OCI-LY1 (cell line): ENCODE data around the gene CDH13.

Experiments used
- H2AFZ ChIP-seq: fragments of 200-600 bp; sonication (generic), shearing (Covaris generic); 2 replicates; pipeline ENCODE4 v1.6.0; 2014; ENCODE audit warnings: antibody characterized with exemption, mild to moderate bottlenecking, low read length
- H3F3A ChIP-seq: fragments of 200-600 bp; sonication (generic), shearing (Covaris generic); 2 replicates; pipeline ENCODE4 v1.6.0; 2014; ENCODE audit warnings: mild to moderate bottlenecking, antibody characterized with exemption, low read length, moderate library complexity; ENCODE audit not compliant: insufficient read depth
- H3K27ac ChIP-seq: fragments of 200-600 bp; sonication (generic); 2 replicates; pipeline ENCODE4 v1.5.1; 2014; ENCODE audit warnings: low read length, mixed run types, mild to moderate bottlenecking, low read depth; ENCODE audit not compliant: poor library complexity, severe bottlenecking
- H3K27me3 ChIP-seq: fragments of 200-600 bp; sonication (generic); 2 replicates; pipeline ENCODE4 v1.6.0; 2014; ENCODE audit warnings: antibody characterized with exemption, mild to moderate bottlenecking, low read length, moderate library complexity; ENCODE audit not compliant: insufficient read depth
- H3K36me3 ChIP-seq: fragments of 200-600 bp; sonication (generic); 2 replicates; pipeline ENCODE4 v1.6.1; 2014; ENCODE audit warnings: mild to moderate bottlenecking, antibody characterized with exemption, low read length, moderate library complexity, mixed read lengths; ENCODE audit not compliant: insufficient read depth
- H3K4me1 ChIP-seq: fragments of 200-600 bp; sonication (generic); 2 replicates; pipeline ENCODE4 v1.5.1; 2014; ENCODE audit warnings: mild to moderate bottlenecking, low read length, moderate library complexity; ENCODE audit not compliant: insufficient read depth, severe bottlenecking
- H3K4me2 ChIP-seq: fragments of 200-600 bp; sonication (generic), shearing (Covaris generic); 2 replicates; pipeline ENCODE4 v1.6.1; 2014; ENCODE audit warnings: low read length
- H3K4me3 ChIP-seq: fragments of 200-600 bp; sonication (generic); 2 replicates; pipeline ENCODE4 v1.5.1; 2014; ENCODE audit warnings: low read length, low read depth, mild to moderate bottlenecking, mixed read lengths; ENCODE audit not compliant: poor library complexity, severe bottlenecking
- H3K79me2 ChIP-seq: fragments of 200-600 bp; shearing (Covaris generic); 2 replicates; pipeline ENCODE4 v1.6.1; 2016; ENCODE audit warnings: mixed run types, low read length, mixed read lengths; ENCODE audit not compliant: insufficient read depth
- H3K9ac ChIP-seq: fragments of 200-600 bp; sonication (generic), shearing (Covaris generic); 2 replicates; pipeline ENCODE4 v1.6.1; 2014; ENCODE audit warnings: mild to moderate bottlenecking, low read length, mixed read lengths
- H3K9me2 ChIP-seq: fragments of 200-600 bp; sonication (generic), shearing (Covaris generic); 2 replicates; pipeline ENCODE4 v1.6.1; 2014; ENCODE audit warnings: low read depth, mild to moderate bottlenecking, low read length, mixed read lengths
- H3K9me3 ChIP-seq: fragments of 200-600 bp; shearing (Covaris generic); 2 replicates; pipeline ENCODE4 v1.6.1; 2014; ENCODE audit warnings: low read length, mixed read lengths
- H4K20me1 ChIP-seq: fragments of 200-600 bp; sonication (generic), shearing (Covaris generic); 2 replicates; pipeline ENCODE4 v1.6.0; 2016; ENCODE audit warnings: mild to moderate bottlenecking, low read length; ENCODE audit not compliant: insufficient read depth
- CTCF ChIP-seq: fragments of 200-600 bp; sonication (generic), shearing (Covaris generic); IDR thresholded peaks from 2 replicates; pipeline ENCODE4 v1.5.1; 2017; ENCODE audit warnings: mild to moderate bottlenecking, antibody characterized with exemption, low read length, moderate library complexity, mixed read lengths
- EZH2 ChIP-seq: fragments of 200-600 bp; sonication (generic), shearing (Covaris generic); IDR thresholded peaks from 2 replicates; pipeline ENCODE4 v1.8.0; 2017; ENCODE audit warnings: borderline replicate concordance, mixed run types, mild to moderate bottlenecking, antibody characterized with exemption, low read length, moderate library complexity, mixed read lengths

Gene CDH13

GRCh38 chr16:82716361-82716855 lies 89.6 kb downstream of the CDH13 start:
- no peaks in the 10 kb centered on the region for H3K36me3 ChIP-seq

GRCh38 chr16:82720414-82720813 lies 93.6 kb downstream of the CDH13 start:
- H3K9ac ChIP-seq, result no peak overlapping the region
- no peak overlapping the region for H3K4me2 ChIP-seq
- H3K9me2 ChIP-seq, result no peaks in the 10 kb centered on the region
- H3F3A ChIP-seq, result no peaks in the 10 kb centered on the region
- no peaks in the 10 kb centered on the region for H4K20me1 ChIP-seq
- H3K9me3 ChIP-seq, result no peaks in the 10 kb centered on the region
- no peak overlapping the region for H3K4me3 ChIP-seq
- no peaks in the 10 kb centered on the region for H3K4me1 ChIP-seq
- no peak overlapping the region for H3K27ac ChIP-seq
- no peaks in the 10 kb centered on the region for H3K79me2 ChIP-seq
- no peak overlapping the region for H2AFZ ChIP-seq
- TF ChIP-seq CTCF, result no peak
- TF ChIP-seq EZH2, result no peak
- 0 out of 2 replicates have a peak, but pooled peaks cover 3% of the 10 kb centered on the region for H3K27me3 ChIP-seq
- no peaks in the 10 kb centered on the region for H3K36me3 ChIP-seq

More at GRCh38 chr16:82716361-82716855, 89.6 kb downstream of the CDH13 start:
- Histone ChIP-seq H3F3A (no peaks in the 10 kb centered on the region), H3K27ac (no peak overlapping the region), H3K79me2 (no peaks in the 10 kb centered on the region), H3K27me3 (0 out of 2 replicates have a peak, but pooled peaks cover 3% of the 10 kb centered on the region), H3K4me2 (no peak overlapping the region), H2AFZ (no peak overlapping the region), H3K4me1 (no peaks in the 10 kb centered on the region), H3K4me3 (no peak overlapping the region), H3K9ac (no peak overlapping the region), H4K20me1 (no peaks in the 10 kb centered on the region), H3K9me3 (no peaks in the 10 kb centered on the region), H3K9me2 (no peaks in the 10 kb centered on the region)
- no peak for TF ChIP-seq EZH2
- no peak for TF ChIP-seq CTCF

DNA sequence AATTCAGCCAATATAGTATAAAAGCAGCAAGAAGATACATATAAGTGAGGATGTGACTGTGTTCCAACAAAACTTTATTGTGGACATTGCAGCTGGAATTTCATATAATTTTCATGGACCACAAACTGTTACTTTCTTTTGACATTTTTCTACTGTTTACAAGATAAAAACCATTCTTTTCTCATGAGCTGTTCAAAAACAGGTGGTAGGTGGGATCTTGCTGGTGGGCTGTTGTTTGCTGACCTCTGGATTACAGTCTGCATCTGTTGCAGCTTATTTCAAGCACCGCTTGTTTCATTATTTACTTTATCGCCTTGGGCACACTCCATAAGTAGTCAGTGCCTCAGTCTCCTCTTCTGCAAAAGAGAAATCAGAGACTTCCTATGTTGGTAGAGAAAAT lies 99.5 kb downstream of the CDH13 start:
- Histone ChIP-seq H3F3A (no peaks in the 10 kb centered on the region), H3K79me2 (no peaks in the 10 kb centered on the region), H3K36me3 (no peaks in the 10 kb centered on the region)

More for the DNA sequence above, 99.5 kb downstream of the CDH13 start:
- Histone ChIP-seq H3K4me1 (no peaks in the 10 kb centered on the region), H3K9me3 (no peaks in the 10 kb centered on the region), H3K4me3 (no peak overlapping the region), H3K27ac (no peak overlapping the region), H3K27me3 (no peaks in the 10 kb centered on the region), H3K9me2 (no peaks in the 10 kb centered on the region), H3K9ac (no peak overlapping the region), H2AFZ (no peak overlapping the region), H3K4me2 (no peak overlapping the region), H4K20me1 (no peaks in the 10 kb centered on the region)
- TF ChIP-seq CTCF (no peak), EZH2 (no peak)
